ENCODE data around the gene RGS9. TPM values are rescaled to one million over a fixed set of nuclear protein-coding genes. Genes with fewer than 3 reads are reported as not detected.
"Not testable (repeated sequence)": the region's sequence is repeated elsewhere in the genome, so short reads cannot be mapped to it uniquely, and the experiment has no call there.

The RGS9 gene
- total RNA-seq, 1 experiment from 2014 or later: 3.1 TPM

DNA sequence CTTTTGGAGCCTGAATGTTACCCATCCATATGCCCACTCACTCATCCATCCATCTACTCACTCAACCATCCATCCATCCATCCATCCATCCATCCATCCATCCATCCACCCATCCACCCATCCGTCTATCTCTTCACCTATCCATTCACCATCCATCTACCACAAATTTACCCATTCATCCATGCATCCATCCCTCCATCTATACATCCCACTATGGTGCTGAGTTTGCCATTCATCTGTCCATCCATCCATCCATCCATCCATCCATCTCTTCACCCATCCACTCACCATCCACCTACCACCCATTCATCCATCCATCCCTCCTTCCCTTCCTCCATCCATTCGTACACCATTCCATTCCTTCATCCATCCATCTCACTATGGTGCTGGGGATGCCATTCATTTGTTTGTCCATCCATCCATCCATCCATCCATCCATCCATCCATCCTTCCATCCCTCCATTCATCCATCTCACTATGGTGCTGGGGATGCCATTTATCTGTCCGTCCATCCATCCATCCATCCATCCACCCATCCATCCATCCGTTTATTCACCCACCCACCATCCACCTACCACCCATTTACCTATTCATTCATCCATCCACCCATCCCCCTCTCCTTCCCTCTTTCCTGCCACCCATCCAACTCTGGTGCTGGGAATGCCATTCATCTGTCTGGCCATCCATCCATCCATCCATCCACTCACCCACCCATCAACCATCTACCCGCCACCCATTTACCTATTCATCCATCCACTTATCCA is 39.7 kb downstream of the RGS9 start:
- no peaks in the 10 kb centered on the region for H3K9me3 ChIP-seq (replicated peaks)
- H3K4me1 ChIP-seq: no peaks in the 10 kb centered on the region
- no peak overlapping the region for H3K27ac ChIP-seq
- no peaks in the 10 kb centered on the region for H3K27me3 ChIP-seq
- no peaks in the 10 kb centered on the region for H3K36me3 ChIP-seq
- no peak for DNase-seq
- H3K4me3 ChIP-seq: no peak overlapping the region

DNA sequence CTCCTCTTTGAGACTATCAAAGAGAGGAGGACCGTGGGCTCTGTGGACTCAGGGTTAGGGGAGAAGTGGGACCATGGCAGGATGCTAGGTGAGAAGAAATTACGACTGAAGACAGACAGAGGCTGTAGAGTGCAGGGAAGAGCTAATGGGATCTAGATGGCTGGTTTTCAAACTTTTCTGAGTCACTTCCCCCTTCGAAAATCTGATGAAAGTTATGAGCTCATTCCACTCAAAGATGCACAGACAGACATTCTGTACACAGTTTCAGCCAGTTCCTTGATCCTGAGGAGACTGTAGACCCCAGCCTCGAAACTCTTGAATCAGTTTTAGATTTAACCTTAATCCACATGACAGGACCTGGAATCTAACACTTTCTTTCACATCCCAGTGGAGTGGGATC is 40.7 kb downstream of the RGS9 start:
- no peak overlapping the region for H3K27ac ChIP-seq
- H3K9me3 ChIP-seq (replicated peaks): no peaks in the 10 kb centered on the region
- no peak overlapping the region for H3K4me3 ChIP-seq
- no peak for DNase-seq
- no peaks in the 10 kb centered on the region for H3K36me3 ChIP-seq
- H3K4me1 ChIP-seq: no peaks in the 10 kb centered on the region
- no peaks in the 10 kb centered on the region for H3K27me3 ChIP-seq

DNA sequence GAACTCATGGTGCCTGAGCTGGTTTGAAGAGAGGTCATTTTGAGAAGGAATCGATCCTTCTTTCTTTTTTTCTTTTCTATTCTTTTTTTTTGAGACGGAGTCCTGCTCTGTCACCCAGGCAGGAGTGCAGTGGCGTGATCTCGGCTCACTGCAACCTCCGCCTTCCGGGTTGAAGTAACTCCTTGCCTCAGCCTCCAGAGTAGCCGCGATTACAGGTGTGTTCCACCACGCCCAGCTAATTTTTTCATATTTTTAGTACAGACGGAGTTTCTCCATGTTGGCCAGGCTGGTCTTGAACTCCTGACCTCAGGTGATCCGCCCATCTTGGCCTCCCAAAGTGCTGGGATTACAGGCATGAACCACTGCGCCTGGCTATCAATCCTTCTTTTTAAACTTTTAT is 43.1 kb downstream of the RGS9 start:
- H3K36me3 ChIP-seq; H3K27me3 ChIP-seq; H3K9me3 ChIP-seq (replicated peaks); H3K4me1 ChIP-seq; H3K4me3 ChIP-seq; DNase-seq; H3K27ac ChIP-seq: not testable (repeated sequence)

GRCh38 chr17:65180752-65181236 is 43.6 kb downstream of the RGS9 start:
- H3K27ac ChIP-seq; H3K36me3 ChIP-seq; H3K4me3 ChIP-seq; H3K9me3 ChIP-seq (replicated peaks); DNase-seq; H3K4me1 ChIP-seq; H3K27me3 ChIP-seq: not testable (repeated sequence)

- H3K9me3 ChIP-seq (replicated peaks): no peaks in the 10 kb centered on the region
- H3K27ac ChIP-seq: no peak overlapping the region
- no peaks in the 10 kb centered on the region; the same call in 1 of the 2 replicates for H3K4me1 ChIP-seq
- H3K36me3 ChIP-seq: no peaks in the 10 kb centered on the region
- H3K27me3 ChIP-seq: 0 out of 2 replicates have a peak, but pooled peaks cover 4% of the 10 kb centered on the region
- H3K4me3 ChIP-seq: no peak overlapping the region
- no peak for DNase-seq
Observed at GRCh38 chr17:65181237-65182061, 44.3 kb downstream of the RGS9 start.

- H3K4me1 ChIP-seq: no peaks in the 10 kb centered on the region; the same call in 1 of the 2 replicates
- no peak overlapping the region for H3K4me3 ChIP-seq
- 0 out of 2 replicates have a peak, but pooled peaks cover 4% of the 10 kb centered on the region for H3K27me3 ChIP-seq
- no peak for DNase-seq
- H3K9me3 ChIP-seq (replicated peaks): no peaks in the 10 kb centered on the region
- no peak overlapping the region for H3K27ac ChIP-seq
- H3K36me3 ChIP-seq: no peaks in the 10 kb centered on the region
Observed at GRCh38 chr17:65182233-65182632, 45.1 kb downstream of the RGS9 start.

GRCh38 chr17:65183736-65184135 is 46.6 kb downstream of the RGS9 start:
- H3K36me3 ChIP-seq: no peaks in the 10 kb centered on the region
- no peaks in the 10 kb centered on the region; the same call in 1 of the 2 replicates for H3K4me1 ChIP-seq
- H3K27ac ChIP-seq: no peak overlapping the region
- H3K9me3 ChIP-seq (replicated peaks): no peaks in the 10 kb centered on the region
- 0 out of 2 replicates have a peak, but pooled peaks cover 4% of the 10 kb centered on the region for H3K27me3 ChIP-seq
- H3K4me3 ChIP-seq: no peak overlapping the region
- DNase-seq: no peak

DNA sequence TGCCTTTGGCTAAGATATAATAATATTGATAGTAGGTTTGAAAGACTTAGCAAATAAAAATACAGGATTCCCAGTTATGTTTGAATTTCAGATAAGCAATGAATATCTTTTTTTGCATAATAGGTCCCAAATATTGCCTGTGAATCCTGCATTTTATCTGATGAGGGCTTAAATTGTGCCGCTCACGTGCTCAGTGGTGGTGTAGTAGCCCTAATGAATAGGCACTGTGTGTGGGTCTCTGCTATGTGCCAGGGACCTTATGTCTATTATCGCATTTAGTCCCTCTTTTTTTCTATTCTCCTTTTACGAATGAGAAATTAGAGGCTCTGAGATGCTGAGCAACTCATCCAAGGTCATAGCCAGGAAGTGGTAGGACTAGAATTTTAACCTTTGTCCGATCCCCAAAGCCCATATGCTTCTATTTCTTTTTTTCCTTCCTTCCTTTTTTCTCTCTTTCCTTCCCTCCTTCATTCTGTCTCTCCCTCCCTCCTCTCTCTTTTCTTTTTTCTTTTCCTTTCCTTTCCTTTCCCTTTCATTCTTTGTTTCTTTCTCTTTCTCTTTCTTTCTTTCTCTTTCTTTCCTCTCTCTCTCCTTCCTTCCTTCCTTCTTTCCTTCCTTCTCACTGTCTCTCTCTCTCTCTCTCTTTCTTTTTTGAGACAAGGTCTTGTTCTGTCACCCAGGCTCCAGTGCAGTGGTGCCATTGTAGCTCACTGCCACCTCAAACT is 47.2 kb downstream of the RGS9 start:
- no peak overlapping the region for H3K27ac ChIP-seq
- H3K4me3 ChIP-seq: no peak overlapping the region
- H3K27me3 ChIP-seq: 0 out of 2 replicates have a peak, but pooled peaks cover 4% of the 10 kb centered on the region

DNA sequence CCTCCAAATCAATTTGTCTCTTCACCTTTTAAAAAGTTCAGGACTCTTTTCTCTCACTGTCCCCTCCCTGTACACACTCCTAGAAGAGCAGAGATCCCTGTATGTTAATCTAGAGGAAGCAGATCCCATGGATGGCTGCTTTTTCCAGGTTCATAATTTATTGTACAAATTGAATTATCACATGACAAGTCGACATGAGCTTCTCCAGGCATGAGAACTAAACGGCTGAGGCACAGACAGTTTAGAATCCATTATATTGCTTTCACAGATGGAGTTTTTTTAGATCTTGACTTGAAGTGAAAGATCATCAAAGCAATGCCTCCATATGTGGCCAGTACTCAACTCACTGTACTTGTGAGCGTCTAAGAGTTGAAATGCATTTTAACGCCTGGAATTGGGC is 47.9 kb downstream of the RGS9 start:
- Histone ChIP-seq H3K36me3 (no peaks in the 10 kb centered on the region), H3K4me3 (no peak overlapping the region), H3K4me1 (no peaks in the 10 kb centered on the region; the same call in 1 of the 2 replicates), H3K27me3 (0 out of 2 replicates have a peak, but pooled peaks cover 4% of the 10 kb centered on the region), H3K9me3 (replicated peaks) (no peaks in the 10 kb centered on the region), H3K27ac (no peak overlapping the region)
- DNase-seq: no peak

More for the DNA sequence above, 47.2 kb downstream of the RGS9 start:
- Histone ChIP-seq H3K9me3 (replicated peaks) (no peaks in the 10 kb centered on the region), H3K4me1 (no peaks in the 10 kb centered on the region; the same call in 1 of the 2 replicates), H3K36me3 (no peaks in the 10 kb centered on the region)
- no peak for DNase-seq

GRCh38 chr17:65185668-65186382 is 48.7 kb downstream of the RGS9 start:
- H3K36me3 ChIP-seq: no peaks in the 10 kb centered on the region
- no peak overlapping the region for H3K27ac ChIP-seq
- H3K4me1 ChIP-seq: no peaks in the 10 kb centered on the region; the same call in 1 of the 2 replicates
- H3K4me3 ChIP-seq: no peak overlapping the region
- H3K27me3 ChIP-seq: 0 out of 2 replicates have a peak, but pooled peaks cover 4% of the 10 kb centered on the region
- no peak for DNase-seq
- H3K9me3 ChIP-seq (replicated peaks): no peaks in the 10 kb centered on the region

GRCh38 chr17:65190467-65191097 is 53.4 kb downstream of the RGS9 start:
- Histone ChIP-seq H3K9me3 (replicated peaks) (no peaks in the 10 kb centered on the region), H3K36me3 (no peaks in the 10 kb centered on the region), H3K4me1 (no peaks in the 10 kb centered on the region), H3K27ac (no peak overlapping the region), H3K4me3 (no peak overlapping the region), H3K27me3 (no peaks in the 10 kb centered on the region)
- DNase-seq: no peak

GRCh38 chr17:65191811-65192740 is 54.9 kb downstream of the RGS9 start:
- DNase-seq: no peak
- Histone ChIP-seq H3K4me3 (no peak overlapping the region), H3K27me3 (no peaks in the 10 kb centered on the region), H3K27ac (no peak overlapping the region), H3K36me3 (no peaks in the 10 kb centered on the region), H3K9me3 (replicated peaks) (no peaks in the 10 kb centered on the region), H3K4me1 (no peaks in the 10 kb centered on the region)

DNA sequence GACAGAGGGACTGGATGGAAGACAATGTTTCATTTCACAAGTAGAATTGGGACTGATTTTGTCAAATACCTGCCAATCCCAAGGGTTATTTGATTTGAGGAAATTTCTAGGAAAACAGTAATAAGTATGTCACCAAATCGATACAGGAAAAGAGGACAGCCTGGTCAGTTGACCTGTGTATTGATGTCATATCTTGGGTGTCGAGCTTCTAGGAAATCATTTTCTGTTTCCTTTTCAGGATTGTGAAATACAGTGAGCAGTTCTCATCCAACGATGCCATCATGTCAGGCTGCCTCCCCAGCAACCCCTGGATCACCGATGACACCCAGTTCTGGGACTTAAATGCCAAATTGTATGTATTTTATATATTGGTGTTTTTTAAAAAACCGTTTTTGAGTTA is 56.1 kb downstream of the RGS9 start:
- H3K27me3 ChIP-seq: no peaks in the 10 kb centered on the region
- H3K27ac ChIP-seq: no peak overlapping the region
- H3K9me3 ChIP-seq (replicated peaks): no peaks in the 10 kb centered on the region
- H3K36me3 ChIP-seq: no peaks in the 10 kb centered on the region
- DNase-seq: no peak
- no peak overlapping the region for H3K4me3 ChIP-seq
- no peaks in the 10 kb centered on the region for H3K4me1 ChIP-seq

All from SJCRH30 (cell line).